B cell (primary cell): Measurements from ENCODE around the gene SLC10A6.

Source experiments
- EZH2 ChIP-seq: IDR thresholded peaks from 2 replicates; pipeline ENCODE4 v1.6.1; 2012; ENCODE audit warnings: borderline replicate concordance, low read depth, mild to moderate bottlenecking, moderate library complexity, low read length; ENCODE audit not compliant: insufficient read depth, poor library complexity, severe bottlenecking
- TF ChIP-seq, protein P1 (sequence below): fragments of 200-600 bp; IDR thresholded peaks from one replicate; pipeline ENCODE4 v1.8.0; 2022; ENCODE audit warnings: antibody characterized with exemption, mild to moderate bottlenecking

DNA sequence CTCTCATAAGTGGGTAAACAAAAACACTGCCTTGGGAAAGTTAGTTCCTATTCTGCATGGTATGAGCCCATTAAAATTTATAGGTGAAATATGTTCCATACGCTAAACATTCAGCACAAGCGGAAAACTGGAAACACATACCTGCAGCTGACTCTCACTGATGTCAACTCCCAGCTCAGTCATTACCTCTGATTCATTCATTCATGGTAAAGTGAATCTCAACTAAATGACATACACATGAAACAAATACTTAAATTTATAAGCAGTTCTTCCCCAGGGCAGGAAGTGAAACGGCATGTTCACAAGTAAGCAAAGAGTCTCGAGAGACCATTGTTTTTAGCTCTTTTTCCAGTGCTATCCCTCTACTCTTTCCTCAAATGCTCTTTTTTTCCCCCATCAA lies 1.6 kb downstream of the SLC10A6 start:
- TF ChIP-seq, protein P1, sequence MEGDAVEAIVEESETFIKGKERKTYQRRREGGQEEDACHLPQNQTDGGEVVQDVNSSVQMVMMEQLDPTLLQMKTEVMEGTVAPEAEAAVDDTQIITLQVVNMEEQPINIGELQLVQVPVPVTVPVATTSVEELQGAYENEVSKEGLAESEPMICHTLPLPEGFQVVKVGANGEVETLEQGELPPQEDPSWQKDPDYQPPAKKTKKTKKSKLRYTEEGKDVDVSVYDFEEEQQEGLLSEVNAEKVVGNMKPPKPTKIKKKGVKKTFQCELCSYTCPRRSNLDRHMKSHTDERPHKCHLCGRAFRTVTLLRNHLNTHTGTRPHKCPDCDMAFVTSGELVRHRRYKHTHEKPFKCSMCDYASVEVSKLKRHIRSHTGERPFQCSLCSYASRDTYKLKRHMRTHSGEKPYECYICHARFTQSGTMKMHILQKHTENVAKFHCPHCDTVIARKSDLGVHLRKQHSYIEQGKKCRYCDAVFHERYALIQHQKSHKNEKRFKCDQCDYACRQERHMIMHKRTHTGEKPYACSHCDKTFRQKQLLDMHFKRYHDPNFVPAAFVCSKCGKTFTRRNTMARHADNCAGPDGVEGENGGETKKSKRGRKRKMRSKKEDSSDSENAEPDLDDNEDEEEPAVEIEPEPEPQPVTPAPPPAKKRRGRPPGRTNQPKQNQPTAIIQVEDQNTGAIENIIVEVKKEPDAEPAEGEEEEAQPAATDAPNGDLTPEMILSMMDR: no peak
- TF ChIP-seq EZH2: no peak
